ENCODE data around the gene PAQR6.
"Not testable (repeated sequence)": the region's sequence is repeated elsewhere in the genome, so short reads cannot be mapped to it uniquely, and the experiment has no call there.

Gene PAQR6

GRCh38 chr1:156229809-156230472 lies 17.9 kb downstream of the PAQR6 start:
- DNase-seq: no peak

DNA sequence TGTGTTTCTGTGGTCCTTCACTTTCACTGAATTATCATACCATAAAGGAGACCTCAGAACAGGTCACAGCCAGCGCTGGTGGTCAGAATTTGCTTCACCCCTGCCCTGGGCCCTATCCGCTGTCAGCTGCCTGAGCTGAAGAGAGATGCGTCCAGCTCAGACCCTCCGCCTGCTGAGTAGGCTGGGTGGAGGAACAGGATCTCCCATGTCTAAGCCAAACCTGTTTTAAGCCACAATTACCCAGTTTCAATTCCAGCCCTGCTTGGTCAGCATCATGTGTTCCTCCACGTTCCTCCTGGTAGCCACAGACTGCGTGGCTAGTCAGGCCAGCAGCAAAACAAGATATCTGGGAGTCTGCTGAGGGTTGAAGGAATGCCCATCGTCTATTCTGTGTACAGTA lies 19.4 kb downstream of the PAQR6 start:
- no peak for DNase-seq

- no peak for DNase-seq
Measured at GRCh38 chr1:156226782-156227181, 21.1 kb downstream of the PAQR6 start.

DNA sequence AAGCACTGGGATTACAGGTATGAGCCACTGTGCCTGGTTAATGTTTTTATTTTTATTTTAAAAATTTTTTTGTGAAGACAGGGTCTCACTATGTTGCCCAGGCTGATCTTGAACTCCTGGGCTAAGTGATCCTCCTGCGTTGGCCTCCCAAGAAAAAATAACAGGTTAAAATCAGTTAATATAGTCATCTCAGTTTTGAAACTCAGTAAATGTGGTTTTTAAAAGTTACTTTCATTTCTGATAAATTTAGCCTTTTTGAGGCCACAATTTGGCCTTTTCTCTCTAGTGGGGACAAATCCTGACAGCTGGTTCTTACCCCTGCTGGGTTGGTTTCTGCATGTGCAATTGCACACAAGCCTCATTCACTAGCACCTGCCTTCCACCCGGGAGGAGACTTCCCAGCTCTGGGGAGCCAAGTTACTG lies 21.7 kb downstream of the PAQR6 start:
- DNase-seq: no peak

DNA sequence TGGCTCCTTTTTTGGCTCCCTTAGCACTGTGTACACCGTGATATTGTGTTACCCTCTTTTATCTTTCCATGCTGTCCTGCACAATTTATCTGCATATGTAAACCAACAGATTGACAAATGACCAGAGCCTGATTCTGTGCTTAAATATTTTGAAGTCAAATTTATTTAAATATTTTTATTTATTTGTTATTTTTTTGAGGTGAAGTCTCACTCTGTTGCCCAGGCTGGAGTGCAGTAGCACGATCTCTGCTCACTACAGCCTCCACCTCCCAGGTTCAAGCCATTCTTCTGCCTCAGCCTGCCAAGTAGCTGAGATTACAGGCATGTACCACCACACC lies 22.2 kb downstream of the PAQR6 start:
- no peak for DNase-seq

DNA sequence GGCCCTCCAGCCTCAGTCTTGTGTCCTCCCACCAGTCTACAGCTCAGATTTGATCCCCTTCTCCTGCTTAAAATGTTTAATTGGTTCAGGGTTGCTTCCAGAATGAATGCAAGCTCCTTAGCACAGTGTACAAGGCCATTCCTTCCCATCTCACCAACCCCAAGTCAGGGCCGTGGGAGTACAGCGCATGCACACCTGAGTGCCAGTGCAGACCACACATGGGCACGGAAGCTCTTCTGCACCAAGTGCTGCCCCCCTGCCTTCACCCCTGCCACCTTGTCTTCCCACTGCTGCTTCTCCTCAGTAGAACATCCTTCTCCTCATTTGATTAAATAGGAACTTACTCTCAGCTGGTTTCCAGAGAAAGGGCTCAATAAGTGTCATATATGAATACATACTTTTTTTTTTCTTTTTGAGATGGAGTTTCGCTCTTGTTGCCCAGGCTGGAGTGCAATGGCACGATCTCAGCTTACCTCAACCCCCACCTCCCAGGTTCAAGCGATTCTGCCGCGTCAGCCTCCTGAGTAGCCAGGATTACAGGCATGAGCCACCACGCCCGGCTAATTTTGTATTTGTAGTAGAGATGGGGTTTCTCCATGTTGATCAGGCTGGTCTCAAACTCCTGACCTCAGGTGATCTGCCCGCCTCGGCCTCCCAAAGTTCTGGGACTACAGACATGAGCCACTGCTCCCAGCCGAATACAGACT lies 25.7 kb downstream of the PAQR6 start:
- DNase-seq: no peak

DNA sequence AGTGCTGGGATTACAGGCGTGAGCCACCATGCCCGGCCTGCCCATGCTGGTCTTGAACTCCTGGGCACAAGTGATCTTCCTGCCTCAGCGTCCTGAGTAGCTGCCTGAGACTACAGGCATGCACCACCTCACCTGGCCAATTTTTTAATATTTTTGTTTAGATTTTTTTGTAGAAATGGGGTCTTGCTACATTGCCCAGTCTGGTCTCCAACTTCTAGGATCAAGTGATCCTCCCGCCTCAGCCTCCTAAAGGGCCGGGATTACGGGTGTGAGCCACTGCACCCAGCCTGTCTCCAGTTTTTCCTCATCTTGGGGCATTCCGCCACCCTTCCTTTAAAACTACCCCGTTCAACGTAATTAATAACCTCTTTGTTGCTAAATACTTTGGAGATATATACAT lies 27.6 kb downstream of the PAQR6 start:
- DNase-seq: no peak

GRCh38 chr1:156217871-156218270 lies 30.0 kb downstream of the PAQR6 start:
- peak; percentile 87 for DNase-seq

GRCh38 chr1:156216361-156217086 lies 31.3 kb downstream of the PAQR6 start:
- DNase-seq: not testable (repeated sequence)

DNA sequence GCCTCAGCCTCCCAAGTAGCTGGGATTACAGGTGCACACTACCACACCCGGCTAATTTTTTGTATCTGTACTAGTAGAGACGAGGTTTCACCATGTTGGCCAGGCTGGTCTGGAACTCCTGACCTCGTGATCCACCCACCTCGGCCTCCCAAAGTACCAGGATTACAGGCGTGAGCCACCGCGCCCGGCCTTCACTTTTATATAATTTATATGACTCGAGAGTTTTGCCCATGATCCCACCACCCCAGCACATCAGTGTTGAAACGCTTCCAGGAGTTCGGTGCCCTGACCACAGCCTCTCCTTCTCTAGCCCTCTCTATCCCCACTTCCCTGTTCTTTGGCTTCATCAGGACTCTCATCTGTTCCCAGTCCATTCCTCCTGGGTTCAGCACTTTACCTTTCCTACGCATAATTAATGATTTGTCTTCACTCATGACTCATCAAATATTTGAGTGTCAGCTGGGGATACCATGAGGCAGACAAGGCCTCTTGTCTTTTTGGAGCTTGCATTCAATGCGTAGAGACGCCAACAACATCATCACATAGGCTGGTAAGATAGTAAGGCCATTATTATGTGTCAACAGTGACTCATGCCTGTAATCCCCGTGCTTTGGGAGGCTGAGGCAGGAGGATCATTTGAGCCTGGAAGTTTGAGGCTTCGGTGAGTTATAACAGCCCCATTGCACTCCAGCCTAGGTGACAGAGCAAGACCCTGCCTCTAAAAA lies 33.7 kb downstream of the PAQR6 start:
- DNase-seq: peak; percentile 49

- no peak for DNase-seq
Measured at GRCh38 chr1:156213644-156213966, 34.3 kb downstream of the PAQR6 start.

- DNase-seq: peak; percentile 95
Measured at GRCh38 chr1:156212833-156213643, 34.8 kb downstream of the PAQR6 start, which contains the start of gene PMF1. TSS of gene PMF1 (plus strand) at chr1:156213007. CDS start at chr1:156213016, 9 bp downstream.

GRCh38 chr1:156212130-156212529 lies 35.7 kb downstream of the PAQR6 start:
- DNase-seq: no peak

DNA sequence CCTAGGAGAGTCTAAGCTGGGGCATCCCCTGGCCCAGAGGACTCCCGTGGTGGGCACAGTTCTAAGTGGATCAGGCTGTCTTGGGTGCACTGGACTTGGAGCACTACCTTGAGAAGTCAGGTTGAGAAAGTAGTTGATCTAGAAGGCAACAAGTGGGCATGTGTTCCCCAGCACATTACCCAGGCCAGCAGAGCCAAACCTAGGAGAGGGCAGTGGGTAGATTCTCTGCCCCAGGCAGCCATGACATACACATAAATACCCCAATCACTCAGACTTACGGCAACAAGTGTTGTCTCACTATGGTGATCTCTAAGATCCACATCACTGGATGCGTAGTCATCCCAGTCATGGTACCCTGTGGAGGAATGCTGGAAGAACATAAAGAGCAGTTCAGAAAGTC lies 36.6 kb downstream of the PAQR6 start:
- no peak for DNase-seq

- DNase-seq: no peak
Measured at GRCh38 chr1:156204686-156205085, 43.2 kb downstream of the PAQR6 start.

DNA sequence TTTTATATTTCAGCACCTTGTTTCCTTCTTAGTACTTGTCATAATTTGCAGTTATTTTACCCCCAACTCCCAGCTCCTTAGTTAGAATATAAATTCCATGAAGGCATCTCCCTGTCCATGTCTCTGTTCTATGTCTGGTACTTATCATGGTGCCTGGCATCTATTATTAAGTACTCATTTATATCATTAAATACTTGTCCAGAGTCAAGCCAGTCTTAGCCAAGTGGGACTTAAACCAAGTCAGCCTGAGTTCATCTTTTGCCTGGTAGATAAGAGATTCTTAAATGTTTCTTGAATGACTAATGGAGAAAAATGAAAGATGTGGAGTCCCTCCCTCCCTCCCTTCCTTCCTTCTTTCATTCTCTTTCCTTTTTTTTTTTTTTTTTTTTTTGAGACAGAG lies 44.5 kb downstream of the PAQR6 start:
- DNase-seq: no peak

DNA sequence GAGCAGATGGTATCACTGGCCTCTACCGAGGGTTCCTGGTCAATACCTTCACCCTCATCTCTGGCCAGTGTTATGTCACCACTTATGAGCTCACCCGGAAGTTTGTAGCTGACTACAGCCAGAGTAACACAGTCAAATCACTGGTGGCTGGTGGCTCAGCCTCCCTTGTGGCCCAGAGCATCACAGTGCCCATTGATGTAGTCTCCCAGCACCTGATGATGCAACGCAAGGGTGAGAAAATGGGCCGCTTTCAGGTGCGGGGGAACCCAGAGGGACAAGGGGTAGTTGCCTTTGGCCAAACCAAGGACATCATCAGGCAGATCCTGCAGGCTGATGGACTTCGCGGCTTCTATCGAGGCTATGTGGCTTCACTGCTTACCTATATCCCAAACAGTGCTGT lies 47.8 kb downstream of the PAQR6 start:
- no peak for DNase-seq

- DNase-seq: no peak
Measured at GRCh38 chr1:156198831-156199349, 49.0 kb downstream of the PAQR6 start.

GRCh38 chr1:156196445-156196844 lies 51.4 kb downstream of the PAQR6 start:
- no peak for DNase-seq

DNA sequence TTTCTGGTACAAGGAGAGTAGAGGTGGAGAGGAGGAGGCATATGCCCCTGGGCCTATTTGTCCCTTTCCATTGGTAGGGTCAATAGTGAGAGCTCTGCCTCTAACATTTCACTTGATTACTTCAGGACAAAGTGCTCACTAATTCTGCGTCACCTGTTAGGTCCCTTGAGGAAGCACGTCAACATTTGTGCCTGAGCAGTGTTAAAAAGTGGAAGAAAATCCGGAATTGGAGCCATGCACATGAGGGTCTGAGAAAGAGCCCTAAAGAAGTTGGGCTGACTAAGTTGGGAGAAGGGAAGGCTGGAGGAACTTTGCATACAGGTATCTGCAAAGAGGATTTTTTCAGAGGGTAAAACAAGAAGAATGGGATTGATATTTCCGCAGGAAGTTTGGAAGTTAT lies 52.0 kb downstream of the PAQR6 start:
- DNase-seq: no peak

- no peak for DNase-seq
Measured at GRCh38 chr1:156194300-156194652, 53.6 kb downstream of the PAQR6 start.

- DNase-seq: peak; percentile 98
Measured at GRCh38 chr1:156193488-156194299, 54.2 kb downstream of the PAQR6 start, which contains the start of gene SLC25A44. TSS of gene SLC25A44 (plus strand) at chr1:156194104. CDS start at chr1:156199848, 5,744 bp downstream.
